ENCODE results near the gene LGR4. TPM values are rescaled to one million over a fixed set of nuclear protein-coding genes. Genes with fewer than 3 reads are reported as not detected.

The LGR4 gene
- total RNA-seq, 2 experiments from 2014 or later = 0.06 to 1.2 TPM

DNA sequence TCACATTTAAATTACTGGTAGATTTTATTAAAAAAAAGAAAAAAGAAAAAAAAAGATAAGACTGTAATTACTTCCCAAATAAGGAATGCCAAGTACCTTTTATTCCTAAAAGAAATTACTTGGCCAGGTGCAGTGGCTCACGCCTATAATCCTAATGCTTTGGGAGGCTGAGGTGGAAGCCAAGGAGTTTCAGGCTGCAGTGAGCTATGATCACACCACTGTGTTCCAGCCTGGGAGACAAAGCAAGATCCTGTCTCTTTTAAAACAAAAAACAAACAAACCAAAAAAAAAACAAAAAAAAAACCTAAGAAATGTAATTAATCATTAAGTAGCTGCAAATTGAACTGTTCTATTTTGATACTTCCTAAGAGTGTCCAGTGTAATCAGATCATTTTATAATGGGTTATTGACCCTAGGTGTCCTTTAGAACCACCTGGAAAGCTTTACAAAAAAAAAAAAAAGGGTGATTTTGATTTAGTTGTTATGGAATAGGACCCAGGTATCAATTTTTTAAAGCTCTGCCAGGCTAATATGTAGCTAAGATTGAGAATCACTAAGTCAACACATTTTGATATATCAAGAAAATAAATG is 23.2 kb upstream of the LGR4 start:
- Histone ChIP-seq H3K4me2 (ENCODE audit: low read length) (no peak overlapping the region), H3K27ac (ENCODE audit: low read depth, low read length, poor library complexity, severe bottlenecking) (no peak overlapping the region), H3K9me2 (ENCODE audit: insufficient read depth, low read length) (no peaks in the 10 kb centered on the region), H3K4me1 (ENCODE audit: insufficient read depth, low read length, poor library complexity, severe bottlenecking) (peaks cover 3% of the 10 kb centered on the region), H4K20me1 (ENCODE audit: insufficient read depth, low read length) (peaks cover 10% of the 10 kb centered on the region), H3K4me3 (ENCODE audit: low read depth, low read length, poor library complexity, severe bottlenecking) (no peak overlapping the region), H3K36me3 (ENCODE audit: insufficient read depth, low read length) (peaks cover 97% of the 10 kb centered on the region), H3K79me2 (ENCODE audit: insufficient read depth, low read depth, low read length) (peaks cover 35% of the 10 kb centered on the region), H2AFZ (ENCODE audit: low read length) (no peak overlapping the region), H3K9me3 (ENCODE audit: low read length) (no peaks in the 10 kb centered on the region)
- DNase-seq (ENCODE audit: low spot score) = no peak
- intact Hi-C loops (cut with micrococcal nuclease; ENCODE audit: unreplicated experiment) = loop anchor here (10.0 kb wide), 2 partner anchors 741 to 1211 kb away; no protein-coding TSS in a partner anchor
- CTCF ChIA-PET (ENCODE audit: unreplicated experiment) = interaction anchor here (0.8 kb wide), 1 partner anchor 10 kb away, joined by 3 read pairs; no protein-coding TSS in a partner anchor
- TF ChIP-seq EZH2phosphoT487 (IDR thresholded peaks at IDR 0.05; ENCODE audit: borderline replicate concordance, low read depth, low read length) = no peak
- TF ChIP-seq, protein P1, sequence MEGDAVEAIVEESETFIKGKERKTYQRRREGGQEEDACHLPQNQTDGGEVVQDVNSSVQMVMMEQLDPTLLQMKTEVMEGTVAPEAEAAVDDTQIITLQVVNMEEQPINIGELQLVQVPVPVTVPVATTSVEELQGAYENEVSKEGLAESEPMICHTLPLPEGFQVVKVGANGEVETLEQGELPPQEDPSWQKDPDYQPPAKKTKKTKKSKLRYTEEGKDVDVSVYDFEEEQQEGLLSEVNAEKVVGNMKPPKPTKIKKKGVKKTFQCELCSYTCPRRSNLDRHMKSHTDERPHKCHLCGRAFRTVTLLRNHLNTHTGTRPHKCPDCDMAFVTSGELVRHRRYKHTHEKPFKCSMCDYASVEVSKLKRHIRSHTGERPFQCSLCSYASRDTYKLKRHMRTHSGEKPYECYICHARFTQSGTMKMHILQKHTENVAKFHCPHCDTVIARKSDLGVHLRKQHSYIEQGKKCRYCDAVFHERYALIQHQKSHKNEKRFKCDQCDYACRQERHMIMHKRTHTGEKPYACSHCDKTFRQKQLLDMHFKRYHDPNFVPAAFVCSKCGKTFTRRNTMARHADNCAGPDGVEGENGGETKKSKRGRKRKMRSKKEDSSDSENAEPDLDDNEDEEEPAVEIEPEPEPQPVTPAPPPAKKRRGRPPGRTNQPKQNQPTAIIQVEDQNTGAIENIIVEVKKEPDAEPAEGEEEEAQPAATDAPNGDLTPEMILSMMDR (conservative IDR thresholded peaks at IDR 0.05; ENCODE audit: low read length) = no peak
- BruUV-seq (replicated peaks) = no TSS peak
- POLR2A ChIA-PET = interaction anchor here (0.6 to 2.2 kb wide), 15 partner anchors 8 to 1415 kb away, joined by 3 to 6 read pairs (median 3); partner anchors contain the start of genes CCDC34 and LIN7C

DNA sequence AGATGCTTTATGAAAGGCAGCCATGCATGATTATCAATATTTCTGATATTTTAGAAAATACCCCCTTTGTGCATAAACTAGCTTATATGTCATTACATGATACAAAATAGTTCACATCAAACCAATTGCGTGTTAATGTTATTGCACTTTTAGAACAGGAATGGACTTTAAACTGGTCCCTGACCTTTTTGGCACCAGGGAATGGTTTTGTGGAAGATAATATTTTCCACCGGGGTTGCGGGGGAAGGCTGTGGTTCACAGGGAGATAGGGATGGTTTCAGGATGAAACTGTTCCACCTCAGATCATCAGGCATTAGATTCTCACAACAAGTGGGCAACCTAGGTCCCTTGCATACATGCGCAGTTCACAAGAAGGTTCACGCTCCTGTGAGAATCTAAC is 16.5 kb upstream of the LGR4 start:
- no peak overlapping the region for H3K27ac ChIP-seq (ENCODE audit: low read depth, low read length, poor library complexity, severe bottlenecking)
- H3K4me2 ChIP-seq (ENCODE audit: low read length) = no peak overlapping the region
- POLR2A ChIA-PET = interaction anchor here (0.6 kb wide), 1 partner anchor 28 kb away, joined by 3 read pairs; no protein-coding TSS in a partner anchor
- CTCF ChIA-PET (ENCODE audit: unreplicated experiment) = no interaction called here
- H4K20me1 ChIP-seq (ENCODE audit: insufficient read depth, low read length) = no peaks in the 10 kb centered on the region
- H3K9me3 ChIP-seq (ENCODE audit: low read length) = no peaks in the 10 kb centered on the region
- intact Hi-C loops (cut with micrococcal nuclease; ENCODE audit: unreplicated experiment) = loop anchor here (5.0 kb wide), 1 partner anchor 287 kb away; no protein-coding TSS in a partner anchor
- H2AFZ ChIP-seq (ENCODE audit: low read length) = no peak overlapping the region
- H3K4me1 ChIP-seq (ENCODE audit: insufficient read depth, low read length, poor library complexity, severe bottlenecking) = no peaks in the 10 kb centered on the region
- H3K9me2 ChIP-seq (ENCODE audit: insufficient read depth, low read length) = no peaks in the 10 kb centered on the region
- no TSS peak for BruUV-seq (replicated peaks)
- no peaks in the 10 kb centered on the region for H3K79me2 ChIP-seq (ENCODE audit: insufficient read depth, low read depth, low read length)
- no peak overlapping the region for H3K4me3 ChIP-seq (ENCODE audit: low read depth, low read length, poor library complexity, severe bottlenecking)
- H3K36me3 ChIP-seq (ENCODE audit: insufficient read depth, low read length) = peaks cover 34% of the 10 kb centered on the region
- TF ChIP-seq, protein P1 (conservative IDR thresholded peaks at IDR 0.05; ENCODE audit: low read length) = no peak
- no peak for TF ChIP-seq EZH2phosphoT487 (IDR thresholded peaks at IDR 0.05; ENCODE audit: borderline replicate concordance, low read depth, low read length)
- DNase-seq (ENCODE audit: low spot score) = no peak

- Histone ChIP-seq H3K4me2 (ENCODE audit: low read length) (no peak overlapping the region), H4K20me1 (ENCODE audit: insufficient read depth, low read length) (no peaks in the 10 kb centered on the region), H3K27ac (ENCODE audit: low read depth, low read length, poor library complexity, severe bottlenecking) (no peak overlapping the region), H3K9me3 (ENCODE audit: low read length) (no peaks in the 10 kb centered on the region), H3K79me2 (ENCODE audit: insufficient read depth, low read depth, low read length) (no peaks in the 10 kb centered on the region), H3K36me3 (ENCODE audit: insufficient read depth, low read length) (peaks cover 20% of the 10 kb centered on the region), H3K4me3 (ENCODE audit: low read depth, low read length, poor library complexity, severe bottlenecking) (no peak overlapping the region), H3K9me2 (ENCODE audit: insufficient read depth, low read length) (no peaks in the 10 kb centered on the region), H3K4me1 (ENCODE audit: insufficient read depth, low read length, poor library complexity, severe bottlenecking) (no peaks in the 10 kb centered on the region), H2AFZ (ENCODE audit: low read length) (no peak overlapping the region)
- no TSS peak for BruUV-seq (replicated peaks)
- DNase-seq (ENCODE audit: low spot score) = no peak
- no peak for TF ChIP-seq EZH2phosphoT487 (IDR thresholded peaks at IDR 0.05; ENCODE audit: borderline replicate concordance, low read depth, low read length)
- TF ChIP-seq, protein P1 (conservative IDR thresholded peaks at IDR 0.05; ENCODE audit: low read length) = no peak
- POLR2A ChIA-PET = interaction anchor here (0.6 to 1.1 kb wide), 3 partner anchors 9 to 412 kb away, joined by 3 to 6 read pairs (median 3); no protein-coding TSS in a partner anchor
- intact Hi-C loops (cut with micrococcal nuclease; ENCODE audit: unreplicated experiment) = loop anchor here (5.0 kb wide), 1 partner anchor 285 kb away; no protein-coding TSS in a partner anchor
- CTCF ChIA-PET (ENCODE audit: unreplicated experiment) = interaction anchor here (0.6 kb wide), 1 partner anchor 710 kb away, joined by 4 read pairs; no protein-coding TSS in a partner anchor
Observed at GRCh38 chr11:27487706-27488105, 15.1 kb upstream of the LGR4 start.

All from OCI-LY7 (cell line).